ENCODE data around the gene SLC22A13.
A peak's percentile ranks its signal among the peaks of the same experiment; 100 is the strongest.
"Not testable (repeated sequence)": the region's sequence is repeated elsewhere in the genome, so short reads cannot be mapped to it uniquely, and the experiment has no call there.

The SLC22A13 gene, protein sequence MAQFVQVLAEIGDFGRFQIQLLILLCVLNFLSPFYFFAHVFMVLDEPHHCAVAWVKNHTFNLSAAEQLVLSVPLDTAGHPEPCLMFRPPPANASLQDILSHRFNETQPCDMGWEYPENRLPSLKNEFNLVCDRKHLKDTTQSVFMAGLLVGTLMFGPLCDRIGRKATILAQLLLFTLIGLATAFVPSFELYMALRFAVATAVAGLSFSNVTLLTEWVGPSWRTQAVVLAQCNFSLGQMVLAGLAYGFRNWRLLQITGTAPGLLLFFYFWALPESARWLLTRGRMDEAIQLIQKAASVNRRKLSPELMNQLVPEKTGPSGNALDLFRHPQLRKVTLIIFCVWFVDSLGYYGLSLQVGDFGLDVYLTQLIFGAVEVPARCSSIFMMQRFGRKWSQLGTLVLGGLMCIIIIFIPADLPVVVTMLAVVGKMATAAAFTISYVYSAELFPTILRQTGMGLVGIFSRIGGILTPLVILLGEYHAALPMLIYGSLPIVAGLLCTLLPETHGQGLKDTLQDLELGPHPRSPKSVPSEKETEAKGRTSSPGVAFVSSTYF

DNA sequence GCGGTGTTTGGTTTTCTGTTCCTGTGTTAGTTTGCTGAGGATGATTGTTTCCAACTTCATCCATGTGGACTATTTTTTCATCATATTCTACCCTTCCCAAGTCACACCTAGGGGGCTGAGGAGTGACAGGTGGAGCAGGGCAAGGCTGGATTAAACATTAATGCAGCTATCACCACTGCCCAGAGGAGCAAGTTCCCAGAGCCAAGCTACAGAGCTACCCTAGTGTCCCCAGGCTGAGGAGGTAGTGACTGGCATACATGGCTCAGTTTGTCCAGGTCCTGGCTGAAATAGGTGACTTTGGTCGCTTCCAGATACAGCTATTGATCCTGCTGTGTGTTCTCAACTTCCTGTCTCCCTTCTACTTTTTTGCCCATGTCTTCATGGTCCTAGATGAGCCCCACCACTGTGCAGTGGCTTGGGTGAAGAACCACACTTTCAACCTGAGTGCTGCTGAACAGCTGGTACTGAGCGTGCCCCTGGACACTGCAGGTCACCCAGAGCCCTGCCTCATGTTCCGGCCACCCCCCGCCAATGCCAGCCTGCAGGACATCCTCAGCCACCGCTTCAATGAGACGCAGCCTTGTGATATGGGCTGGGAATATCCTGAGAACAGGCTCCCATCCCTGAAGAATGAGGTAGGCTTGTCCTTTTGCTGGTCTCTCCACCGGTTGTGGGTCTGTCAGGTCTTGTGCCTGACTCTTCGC lies at the start of gene SLC22A13:
TSS of gene SLC22A13 (plus strand) at position 209 of the 704 bp plus-strand sequence. CDS start at position 258, 49 bp downstream.
- no peak for DNase-seq (ENCODE audit: low read depth in 2 of 2)

DNA sequence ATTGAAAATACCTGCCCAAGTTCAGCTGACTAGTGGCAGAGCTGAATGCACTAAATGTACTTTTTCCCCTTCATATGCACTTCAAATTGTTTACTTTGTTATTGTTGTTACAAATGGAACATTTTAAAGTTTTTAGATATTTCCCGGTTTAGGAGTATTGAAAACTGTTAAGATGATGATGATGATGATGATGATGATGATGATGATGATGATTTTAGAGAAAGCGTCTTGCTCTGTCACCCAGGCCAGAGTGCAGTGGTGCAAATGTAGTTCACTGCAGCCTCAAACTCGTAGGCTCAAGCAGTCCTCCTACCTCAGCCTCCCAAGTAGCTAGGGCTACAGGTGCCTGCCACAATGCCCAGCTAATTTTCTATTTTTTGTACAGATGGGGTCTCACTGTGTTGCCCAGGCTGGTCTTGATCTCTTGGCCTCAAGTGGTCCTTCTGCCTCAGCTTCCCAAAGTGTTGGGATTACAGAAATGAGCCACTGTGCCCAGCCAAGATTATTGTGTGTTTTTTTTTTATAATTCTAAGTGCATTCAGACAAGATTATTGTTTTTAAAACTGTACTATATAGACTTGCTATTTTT lies 45.9 kb upstream of the SLC22A13 start:
- no peak for DNase-seq (ENCODE audit: low read depth in 2 of 2)

DNA sequence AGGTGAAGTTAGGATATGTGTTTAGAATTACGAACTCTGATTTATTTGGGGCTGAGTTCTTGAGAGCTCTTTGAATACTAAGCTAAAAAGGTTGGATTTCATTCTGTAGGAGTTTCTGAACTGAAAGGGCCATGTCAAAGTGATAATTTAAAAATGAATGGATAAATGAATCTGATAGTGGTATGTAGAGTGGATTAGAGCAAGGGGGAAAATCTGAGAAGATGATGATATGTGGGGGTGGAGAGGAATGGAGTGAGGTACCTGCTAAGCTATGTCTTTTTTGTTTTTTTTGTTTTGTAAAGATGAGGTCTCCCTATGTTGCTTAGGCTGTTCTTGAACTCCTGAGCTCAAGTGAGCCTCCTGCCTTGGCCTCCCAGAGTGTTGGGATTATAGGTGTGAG lies 44.6 kb upstream of the SLC22A13 start:
- no peak for DNase-seq (ENCODE audit: low read depth in 2 of 2)

DNA sequence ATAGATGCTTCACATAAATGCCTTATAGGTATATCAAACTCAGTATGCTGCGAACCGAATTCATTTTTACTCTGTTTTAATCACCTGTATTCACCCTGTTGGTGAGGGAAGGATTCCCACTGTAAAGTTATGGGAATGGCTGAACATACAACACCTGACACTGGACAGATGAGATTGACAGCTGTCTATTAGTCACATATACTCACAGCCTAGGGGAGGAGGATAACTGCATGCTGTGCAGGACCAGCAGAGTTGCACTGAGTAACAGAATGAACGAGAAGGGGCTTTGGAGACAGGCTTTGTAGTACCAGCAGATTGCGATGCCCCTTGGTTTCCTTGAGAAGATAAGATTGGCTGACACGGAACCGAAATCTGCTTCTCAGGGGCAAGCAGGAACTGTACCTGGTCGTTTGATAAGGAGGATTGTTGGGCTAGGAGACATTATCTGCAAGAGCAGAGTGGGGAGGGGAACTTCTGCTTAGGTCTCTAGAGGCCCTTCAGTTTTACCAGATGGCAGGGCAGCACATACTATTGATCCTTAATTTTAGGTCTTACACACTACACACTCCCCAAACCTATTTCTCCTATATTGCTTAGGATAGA lies 43.5 kb upstream of the SLC22A13 start:
- no peak for DNase-seq (ENCODE audit: low read depth in 2 of 2)

DNA sequence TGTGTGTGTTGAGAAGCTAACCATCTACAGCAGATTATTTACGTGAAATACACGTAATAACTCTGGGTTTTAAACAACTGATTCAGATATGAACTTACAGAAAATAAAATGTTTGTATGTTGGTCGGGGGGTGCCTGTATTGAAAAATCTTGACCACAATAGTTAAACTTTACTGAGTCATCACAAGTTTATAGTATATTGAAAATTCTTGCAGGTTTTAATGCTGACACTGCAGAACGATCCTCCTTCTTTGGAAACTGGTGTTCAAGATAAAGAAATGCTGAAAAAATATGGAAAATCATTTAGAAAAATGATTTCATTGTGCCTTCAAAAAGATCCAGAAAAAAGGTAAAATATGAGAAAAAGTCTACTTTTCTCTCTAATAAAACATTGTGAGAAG lies 41.3 kb upstream of the SLC22A13 start:
- DNase-seq (ENCODE audit: low read depth in 2 of 2), result no peak

DNA sequence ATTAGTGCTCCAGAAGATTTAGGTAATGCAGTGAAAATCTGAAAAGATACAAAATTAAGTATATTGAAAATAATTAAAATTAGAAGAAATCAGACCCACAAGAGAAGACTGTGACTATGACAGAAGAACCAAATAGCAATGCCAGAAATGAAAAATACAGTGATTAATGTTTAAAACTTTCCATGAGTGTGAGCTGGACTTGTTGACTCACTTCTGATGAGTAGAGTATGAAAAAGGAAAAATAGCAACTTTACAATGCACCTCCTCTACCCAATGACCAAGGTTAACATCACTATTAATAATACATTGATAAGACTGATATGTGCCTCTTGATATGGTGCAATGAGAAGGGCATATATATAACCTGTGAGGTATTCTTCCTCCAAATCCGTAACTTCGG lies 39.3 kb upstream of the SLC22A13 start:
- no peak for DNase-seq (ENCODE audit: low read depth in 2 of 2)

DNA sequence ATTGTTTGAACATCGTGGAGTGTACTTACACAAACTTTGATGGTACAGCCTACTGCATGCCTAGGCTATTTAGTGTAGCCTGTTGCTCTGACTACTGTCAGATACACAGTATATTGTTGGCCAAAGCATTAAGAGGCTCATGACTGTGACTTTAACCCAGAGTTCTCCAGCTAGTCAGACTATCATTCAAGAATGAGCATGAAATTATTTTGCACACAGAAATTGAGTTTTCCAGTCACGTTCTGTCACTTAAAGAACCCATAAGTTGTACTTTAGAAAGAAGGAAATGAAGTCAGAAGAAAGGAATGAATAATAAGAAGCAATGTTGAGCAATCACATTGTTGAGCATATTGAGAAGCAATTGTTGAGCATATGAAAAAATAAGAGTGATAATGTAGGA lies 37.6 kb upstream of the SLC22A13 start:
- peak; percentile 39 to 42 for DNase-seq (ENCODE audit: low read depth in 2 of 2)

DNA sequence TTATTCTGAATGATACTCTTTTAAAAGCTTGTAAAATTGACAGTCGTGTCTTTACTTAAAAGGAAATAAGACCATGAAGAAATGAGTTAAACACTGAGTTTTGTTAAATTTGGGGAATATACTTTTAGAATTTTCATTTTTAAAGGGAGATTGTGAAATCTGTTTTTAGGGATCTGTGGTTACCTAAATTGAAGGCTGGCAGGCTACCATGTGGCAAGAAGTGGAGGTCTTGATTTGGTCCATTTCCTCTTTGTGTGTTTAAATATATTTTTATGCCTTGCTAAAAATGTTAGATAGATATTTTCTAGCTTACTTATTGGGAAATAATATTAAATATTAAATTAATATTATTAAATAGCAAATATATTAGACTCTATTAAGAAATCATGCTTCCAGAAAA lies 36.6 kb upstream of the SLC22A13 start:
- no peak for DNase-seq (ENCODE audit: low read depth in 2 of 2)

DNA sequence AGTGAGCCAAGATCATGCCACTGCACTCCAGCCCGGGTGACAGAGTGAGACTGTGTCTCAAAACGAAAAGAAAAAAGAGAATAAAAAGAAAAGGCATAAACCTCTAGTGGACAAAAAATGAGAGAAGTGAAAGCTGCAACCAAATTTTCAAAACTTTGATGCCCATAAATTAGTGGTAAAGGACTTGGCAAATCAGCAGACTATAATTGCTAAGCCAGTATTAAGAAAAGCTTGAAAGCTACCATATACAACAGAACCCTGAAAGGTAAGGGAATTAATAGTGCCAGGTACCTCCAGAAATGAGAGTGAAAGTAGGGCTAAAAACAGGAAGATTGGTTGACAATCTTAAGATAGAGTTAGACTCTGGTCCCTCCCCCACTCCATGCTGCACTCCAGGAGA lies 32.9 kb upstream of the SLC22A13 start:
- no peak for DNase-seq (ENCODE audit: low read depth in 2 of 2)

DNA sequence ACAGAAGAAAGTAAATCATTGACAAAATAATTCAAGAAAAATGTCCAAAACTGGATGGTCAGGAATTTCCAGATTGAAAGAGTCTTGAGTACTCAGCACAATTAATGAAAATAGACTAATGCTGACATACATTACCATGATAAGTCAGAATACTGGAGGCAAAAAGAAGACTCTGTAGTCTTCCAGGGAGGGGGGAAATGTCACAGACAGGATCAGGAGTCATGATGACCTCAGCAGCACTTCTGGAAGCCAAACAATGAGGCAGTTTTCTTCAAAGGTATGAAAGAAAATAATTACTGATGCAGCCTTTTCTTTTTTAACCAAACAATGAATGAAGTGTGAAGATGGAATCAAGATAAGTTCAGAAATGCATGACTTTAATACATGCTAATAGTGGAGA lies 30.1 kb upstream of the SLC22A13 start:
- no peak for DNase-seq (ENCODE audit: low read depth in 2 of 2)

DNA sequence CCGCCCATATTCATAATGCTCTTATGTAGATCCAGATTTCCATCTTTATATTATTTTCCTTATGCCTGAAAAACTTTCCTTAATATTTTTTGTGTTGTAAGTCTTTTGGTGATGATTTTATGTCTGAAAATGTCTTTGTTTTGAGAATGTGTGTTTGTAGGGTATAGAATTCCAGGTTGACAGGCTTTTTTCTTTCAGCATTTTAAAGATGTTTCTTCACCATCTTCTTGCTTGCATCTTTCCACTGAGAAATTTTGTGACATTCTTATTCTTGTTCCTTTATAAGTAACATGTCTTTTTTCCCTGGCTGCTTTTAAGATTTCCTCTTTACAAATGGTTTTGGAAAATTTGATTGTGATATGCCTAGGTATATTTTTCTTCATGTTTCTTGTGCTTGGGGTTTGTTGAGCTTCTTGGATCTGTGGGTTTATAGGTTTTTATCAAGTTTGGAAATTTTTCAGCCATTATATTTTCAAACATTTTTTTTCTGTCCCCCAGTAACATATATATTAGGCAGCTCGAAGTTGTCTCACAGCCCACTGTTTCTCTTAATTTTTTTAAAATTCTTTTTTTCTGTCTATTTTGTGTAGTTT lies 27.1 kb upstream of the SLC22A13 start:
- no peak for DNase-seq (ENCODE audit: low read depth in 2 of 2)

DNA sequence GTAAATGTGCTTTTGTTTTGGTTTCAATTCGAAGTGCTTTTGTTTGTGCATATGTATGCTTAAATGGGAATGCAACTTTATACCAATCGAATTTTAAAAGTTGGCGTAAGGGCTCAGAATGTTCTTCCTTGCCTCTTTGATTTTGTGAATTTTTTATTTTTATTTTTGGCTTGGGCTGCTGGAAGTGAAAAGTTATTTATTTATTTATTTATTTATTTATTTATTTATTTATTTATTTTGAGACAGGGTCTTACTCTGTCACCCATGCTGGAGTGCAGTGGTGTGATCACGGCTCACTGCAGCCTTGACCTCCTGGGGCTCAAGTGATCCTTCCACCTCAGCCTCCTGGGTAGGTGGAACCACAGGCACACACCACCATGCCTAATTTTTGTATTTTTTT lies 22.8 kb upstream of the SLC22A13 start:
- DNase-seq (ENCODE audit: low read depth in 2 of 2), result not testable (repeated sequence)

DNA sequence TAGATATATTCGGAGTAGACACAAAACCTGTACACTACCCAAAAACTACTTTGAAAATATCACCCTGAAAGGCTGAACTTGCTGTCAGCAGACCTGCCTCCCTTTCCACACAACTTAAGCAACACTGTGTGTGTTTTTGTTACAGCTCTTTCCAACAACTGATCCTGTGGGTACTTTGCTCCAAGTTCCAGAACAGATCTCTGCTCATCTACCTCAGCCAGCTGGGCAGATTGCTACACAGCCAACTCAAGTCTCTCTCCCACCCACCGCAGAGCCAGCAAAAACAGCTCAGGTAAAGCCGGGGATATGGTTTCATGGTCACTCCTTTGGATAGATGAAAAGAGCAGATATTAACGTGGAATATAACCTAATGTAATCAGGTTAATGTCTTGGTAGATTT lies 19.7 kb upstream of the SLC22A13 start:
- no peak for DNase-seq (ENCODE audit: low read depth in 2 of 2)

DNA sequence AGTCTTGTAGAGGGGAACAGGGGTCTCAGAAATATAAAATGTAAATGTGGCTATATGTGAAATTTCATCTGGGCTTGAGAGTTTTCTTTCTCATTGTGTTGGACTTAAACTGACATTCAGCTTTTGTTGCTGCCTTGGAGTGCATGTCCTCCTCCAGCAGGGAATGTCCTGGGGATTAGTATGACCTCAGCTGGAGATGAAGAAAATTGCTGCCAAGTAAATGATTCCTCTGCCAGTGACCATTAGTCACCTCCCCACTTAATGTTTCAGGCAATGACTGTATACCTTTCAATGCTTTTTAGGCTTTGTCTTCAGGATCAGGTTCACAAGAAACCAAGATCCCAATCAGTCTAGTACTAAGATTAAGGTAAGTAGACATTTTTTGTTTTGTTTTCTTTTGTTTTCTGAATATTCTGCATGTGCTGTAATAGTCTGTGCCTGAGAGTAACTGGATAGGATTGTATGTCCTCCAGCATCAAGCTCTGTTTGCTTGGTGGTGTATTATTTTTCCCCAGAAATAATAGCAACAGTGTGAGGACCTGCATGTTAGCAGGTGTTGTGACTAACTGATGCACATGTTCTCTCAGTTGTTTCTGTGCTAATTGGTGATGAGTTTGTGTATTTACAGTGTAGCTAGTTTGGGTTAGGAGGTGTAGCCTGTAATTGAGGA lies 18.1 kb upstream of the SLC22A13 start:
- DNase-seq (ENCODE audit: low read depth in 2 of 2), result peak; percentile 49 to 54

DNA sequence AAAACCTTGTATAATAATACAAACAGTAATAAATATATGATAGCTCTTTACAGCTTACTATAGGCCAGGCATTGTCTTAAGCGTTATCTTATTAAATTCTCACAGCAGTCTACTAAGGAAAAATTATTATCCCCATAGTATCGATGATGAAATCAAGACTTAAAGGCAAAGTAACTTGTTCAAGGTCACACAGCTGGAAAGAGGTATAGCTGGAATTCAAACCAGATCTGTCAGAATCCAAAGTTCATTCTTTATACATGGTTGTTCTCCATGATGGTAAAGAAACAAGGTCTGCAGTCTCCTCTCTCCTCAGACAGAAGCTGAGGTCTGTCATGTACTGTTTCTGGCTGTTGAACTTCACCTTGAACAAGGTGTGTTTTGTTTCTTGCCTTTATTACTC lies 15.4 kb upstream of the SLC22A13 start:
- no peak for DNase-seq (ENCODE audit: low read depth in 2 of 2)

DNA sequence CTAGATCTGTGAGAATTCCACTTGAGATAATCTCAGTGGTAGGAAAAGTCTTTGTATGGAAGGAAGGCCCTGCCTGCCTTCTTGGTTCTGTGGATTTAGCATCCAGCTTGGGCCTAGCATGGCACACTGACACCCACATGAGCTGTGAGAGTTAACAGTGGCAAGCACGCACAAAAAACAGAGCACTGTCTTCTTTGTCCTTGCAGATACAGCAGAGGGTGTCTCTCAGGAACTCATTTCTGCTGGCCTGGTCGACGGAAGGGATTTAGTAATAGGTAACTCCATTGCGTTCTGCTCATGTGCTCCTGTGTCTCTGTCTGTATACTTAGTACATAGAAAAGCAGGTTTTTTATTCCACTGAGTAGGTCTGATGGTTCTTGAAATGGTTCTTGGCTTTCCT lies 14.4 kb upstream of the SLC22A13 start:
- no peak for DNase-seq (ENCODE audit: low read depth in 2 of 2)

DNA sequence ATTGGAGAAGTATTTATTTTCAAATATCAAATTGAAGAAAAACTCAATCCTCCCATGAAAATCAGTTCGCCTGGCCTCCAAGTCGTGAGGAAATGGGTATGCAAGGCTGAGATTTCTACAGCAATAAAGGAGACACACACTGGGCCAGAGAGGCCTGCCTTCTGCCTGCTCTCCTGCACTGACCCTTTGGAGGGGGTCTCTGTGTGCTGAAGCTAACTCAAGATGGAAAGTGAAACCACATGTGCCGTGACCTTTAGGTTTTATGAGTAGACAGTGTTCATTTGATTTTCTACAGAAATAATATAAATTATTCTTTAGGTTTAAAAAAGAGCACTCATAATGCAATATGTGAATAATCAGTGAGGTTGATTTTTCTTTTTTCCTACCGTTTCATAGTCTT lies 11.9 kb upstream of the SLC22A13 start:
- no peak for DNase-seq (ENCODE audit: low read depth in 2 of 2)

DNA sequence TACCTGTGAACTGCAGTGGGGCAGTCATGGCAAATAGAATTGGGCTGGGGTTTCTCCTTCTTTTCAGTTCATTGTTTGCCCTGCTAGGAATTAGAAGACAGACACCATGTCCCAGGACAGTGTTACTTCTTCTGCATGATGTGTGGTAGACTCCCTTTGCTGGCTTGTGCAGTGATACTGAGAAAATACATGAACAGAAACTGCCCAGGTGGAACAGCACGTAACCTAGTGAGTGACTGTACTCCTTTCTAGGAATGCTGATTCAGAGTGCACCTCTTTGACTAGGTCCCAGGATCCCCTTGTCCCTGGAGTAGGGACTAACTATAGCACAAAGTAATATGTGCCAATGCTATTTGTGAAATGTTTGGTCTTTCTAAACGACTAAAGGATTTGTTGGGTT lies 10.7 kb upstream of the SLC22A13 start:
- no peak for DNase-seq (ENCODE audit: low read depth in 2 of 2)

DNA sequence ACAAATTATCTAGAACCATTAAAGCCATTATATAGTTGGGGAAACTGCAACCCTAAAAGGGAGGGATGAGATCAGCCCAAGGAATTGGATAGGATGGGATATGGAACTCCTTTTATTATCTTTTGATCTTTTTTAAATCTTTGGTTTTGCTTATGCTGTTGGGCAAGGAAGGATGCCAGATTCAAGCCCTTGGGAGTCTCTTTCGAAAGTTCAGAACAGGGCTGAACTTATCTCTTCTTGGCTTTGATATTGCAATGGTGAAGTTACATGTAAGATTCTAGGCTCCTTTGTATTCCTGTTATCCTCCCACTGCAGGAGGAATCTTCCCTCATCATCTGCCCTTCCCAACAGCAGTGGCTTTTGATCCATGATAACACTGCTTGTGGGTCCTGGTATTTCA lies 10.0 kb upstream of the SLC22A13 start:
- DNase-seq (ENCODE audit: low read depth in 2 of 2), result no peak

DNA sequence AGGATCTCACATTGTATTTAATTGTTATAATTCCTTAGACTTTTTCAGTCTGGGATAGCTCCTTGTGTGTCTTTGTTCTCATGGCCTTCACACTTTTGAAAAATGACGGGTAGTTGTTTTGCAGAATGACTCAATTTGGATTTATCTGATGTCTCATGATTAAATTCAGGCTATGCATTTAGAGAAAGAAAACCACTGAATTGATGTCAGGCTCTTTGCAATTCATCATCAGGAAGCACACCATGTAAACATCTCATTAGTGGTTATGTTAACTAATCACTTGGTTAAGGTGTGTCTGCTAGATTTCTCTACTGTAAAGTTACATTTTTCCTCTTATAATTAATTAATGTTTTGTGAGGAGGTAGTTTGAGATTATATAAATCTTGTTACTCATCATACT lies 8.0 kb upstream of the SLC22A13 start:
- no peak for DNase-seq (ENCODE audit: low read depth in 2 of 2)

DNA sequence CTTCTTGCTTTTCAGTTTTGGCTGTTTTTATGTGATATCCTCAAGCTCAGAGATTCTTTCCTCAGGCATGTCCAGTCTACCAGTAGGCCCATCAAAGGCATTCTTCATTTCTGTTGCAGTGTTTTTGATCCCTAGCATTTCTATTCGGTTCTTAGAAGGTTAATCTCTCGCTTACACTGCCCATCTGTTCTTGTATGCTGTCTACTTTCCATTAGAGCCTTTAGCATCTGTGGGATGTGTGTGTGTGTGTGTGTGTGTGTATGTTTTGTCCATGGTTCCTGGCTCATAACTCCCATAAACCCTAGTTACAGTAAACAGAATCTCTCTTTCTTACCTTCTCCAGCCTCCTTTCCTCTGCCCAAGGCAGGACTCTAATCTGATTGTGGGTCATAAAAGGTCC lies 5.1 kb upstream of the SLC22A13 start:
- no peak for DNase-seq (ENCODE audit: low read depth in 2 of 2)

All from fibroblast of skin of left quadriceps (primary cell).